A549 (cell line): Measurements from ENCODE around the gene PKLR.
"Not testable (repeated sequence)": the region's sequence is repeated elsewhere in the genome, so short reads cannot be mapped to it uniquely, and the experiment has no call there.

Experiments used
- HOXA7 ChIP-seq: fragments of 250-450 bp; sonication (Bioruptor Pico); IDR thresholded peaks from 2 replicates; pipeline ENCODE4 v1.5.0; 2020; ENCODE audit warnings: mild to moderate bottlenecking, moderate library complexity
- POLR2A ChIP-seq: IDR thresholded peaks from 2 replicates; pipeline ENCODE4 v1.6.1; 2012; ENCODE audit warnings: mild to moderate bottlenecking, low read length
- RFX5 ChIP-seq: fragments of 450-650 bp; IDR thresholded peaks from 2 replicates; pipeline ENCODE4 v1.7.1; 2014; ENCODE audit warnings: antibody characterized with exemption, mild to moderate bottlenecking, moderate library complexity
- TF ChIP-seq, protein P1 (sequence below): fragments of >200 bp; sonication (Bioruptor Twin); formaldehyde crosslinking; IDR thresholded peaks from 3 replicates; pipeline ENCODE4 v1.5.1; 2016

DNA sequence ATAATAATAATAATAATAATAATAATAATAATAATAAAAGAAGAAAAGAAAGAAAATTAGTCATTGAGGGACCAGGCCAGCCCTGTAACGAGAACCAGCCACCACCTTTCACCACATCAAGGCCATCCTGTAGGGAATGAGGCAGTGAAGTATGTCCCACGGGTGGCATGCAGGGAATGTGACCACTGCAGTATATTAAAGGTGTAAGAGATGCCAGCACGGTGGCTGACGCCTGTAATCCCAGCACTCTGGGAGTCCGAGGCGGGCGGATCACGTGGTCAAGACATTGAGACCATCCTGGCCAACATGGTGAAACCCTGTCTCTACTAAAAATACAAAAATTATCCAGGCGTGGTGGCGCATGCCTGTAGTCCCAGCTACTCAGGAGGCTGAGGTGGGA, 10.2 kb downstream of the PKLR start:
- TF ChIP-seq, protein P1, sequence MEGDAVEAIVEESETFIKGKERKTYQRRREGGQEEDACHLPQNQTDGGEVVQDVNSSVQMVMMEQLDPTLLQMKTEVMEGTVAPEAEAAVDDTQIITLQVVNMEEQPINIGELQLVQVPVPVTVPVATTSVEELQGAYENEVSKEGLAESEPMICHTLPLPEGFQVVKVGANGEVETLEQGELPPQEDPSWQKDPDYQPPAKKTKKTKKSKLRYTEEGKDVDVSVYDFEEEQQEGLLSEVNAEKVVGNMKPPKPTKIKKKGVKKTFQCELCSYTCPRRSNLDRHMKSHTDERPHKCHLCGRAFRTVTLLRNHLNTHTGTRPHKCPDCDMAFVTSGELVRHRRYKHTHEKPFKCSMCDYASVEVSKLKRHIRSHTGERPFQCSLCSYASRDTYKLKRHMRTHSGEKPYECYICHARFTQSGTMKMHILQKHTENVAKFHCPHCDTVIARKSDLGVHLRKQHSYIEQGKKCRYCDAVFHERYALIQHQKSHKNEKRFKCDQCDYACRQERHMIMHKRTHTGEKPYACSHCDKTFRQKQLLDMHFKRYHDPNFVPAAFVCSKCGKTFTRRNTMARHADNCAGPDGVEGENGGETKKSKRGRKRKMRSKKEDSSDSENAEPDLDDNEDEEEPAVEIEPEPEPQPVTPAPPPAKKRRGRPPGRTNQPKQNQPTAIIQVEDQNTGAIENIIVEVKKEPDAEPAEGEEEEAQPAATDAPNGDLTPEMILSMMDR = not testable (repeated sequence)
- TF ChIP-seq RFX5; POLR2A; HOXA7 (CRISPR knock-in tag): not testable (repeated sequence)
